GM21528 (cell line): Measurements from ENCODE around the gene HYCC2.
"Not testable (repeated sequence)": the region's sequence is repeated elsewhere in the genome, so short reads cannot be mapped to it uniquely, and the experiment has no call there.

ENCODE experiments used
- ATAC-seq: cut with Tn5 transposase; IDR thresholded peaks from one replicate; pipeline ENCODE4 v1.9.1; 2021; ENCODE audit warnings: mild to moderate bottlenecking, moderate library complexity; ENCODE audit not compliant: unreplicated experiment, low FRiP score

Gene HYCC2

DNA sequence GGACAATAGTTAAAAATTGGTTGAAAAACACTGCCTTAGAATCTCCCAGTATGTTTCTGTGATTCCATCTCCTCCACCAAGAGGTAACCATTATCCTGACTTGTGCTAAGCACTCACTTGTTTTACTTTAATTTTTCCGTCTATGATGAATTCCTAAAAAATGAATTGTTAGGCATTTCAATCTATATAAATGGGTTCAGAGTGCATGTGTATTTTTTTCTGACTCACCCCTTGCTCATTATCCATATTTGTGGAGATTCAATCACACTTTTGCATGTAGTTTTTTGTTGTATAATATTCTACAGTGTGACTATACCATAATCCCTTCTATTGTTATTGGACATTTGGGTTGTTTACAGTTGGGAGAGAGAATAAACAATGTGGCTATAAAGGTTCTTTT is 1.6 kb upstream of the HYCC2 start:
- ATAC-seq, result no peak

DNA sequence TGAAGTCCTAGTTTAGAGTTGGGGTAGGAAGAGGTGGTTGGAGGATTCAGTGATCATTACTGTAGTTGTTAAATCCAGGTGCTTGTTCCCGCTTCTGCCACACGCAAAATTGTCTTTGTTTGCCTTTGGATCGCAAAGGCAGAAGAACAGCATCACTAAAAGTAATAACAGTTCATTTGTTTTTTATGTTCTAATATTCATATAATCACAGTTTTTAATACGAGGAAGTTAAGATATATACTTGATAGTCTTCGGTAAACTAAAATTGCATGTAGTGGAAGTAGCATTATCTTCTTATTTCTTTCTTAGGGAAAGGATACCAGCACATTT is 695 bp upstream of the HYCC2 start:
- ATAC-seq, result peak; percentile 2

DNA sequence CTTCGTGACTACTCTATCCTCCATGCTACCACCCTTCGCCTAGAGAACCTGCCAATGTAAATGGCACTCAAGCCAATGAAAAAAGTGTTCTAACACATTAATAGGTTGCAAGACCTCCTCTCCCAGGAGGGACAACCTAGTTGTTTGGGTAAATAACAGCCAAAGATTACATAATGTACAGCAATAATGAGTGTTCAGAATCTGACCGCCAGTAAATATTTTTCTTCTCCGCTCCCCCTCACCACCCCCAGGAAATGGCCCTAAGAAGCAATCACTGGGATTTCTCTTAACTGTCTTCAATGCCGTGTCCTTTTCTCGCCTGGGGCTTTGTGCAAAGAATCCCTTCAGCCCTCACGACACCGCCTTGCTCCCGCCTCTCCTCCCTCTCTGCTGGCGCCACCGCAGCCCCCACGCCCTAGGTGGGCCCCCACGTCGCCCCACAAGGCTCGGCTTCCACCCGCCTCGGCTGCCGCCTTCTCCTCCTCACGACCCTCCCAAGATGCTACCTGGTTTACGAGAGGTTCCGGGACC is 458 bp downstream of the HYCC2 start:
- ATAC-seq, result peak; percentile 35

DNA sequence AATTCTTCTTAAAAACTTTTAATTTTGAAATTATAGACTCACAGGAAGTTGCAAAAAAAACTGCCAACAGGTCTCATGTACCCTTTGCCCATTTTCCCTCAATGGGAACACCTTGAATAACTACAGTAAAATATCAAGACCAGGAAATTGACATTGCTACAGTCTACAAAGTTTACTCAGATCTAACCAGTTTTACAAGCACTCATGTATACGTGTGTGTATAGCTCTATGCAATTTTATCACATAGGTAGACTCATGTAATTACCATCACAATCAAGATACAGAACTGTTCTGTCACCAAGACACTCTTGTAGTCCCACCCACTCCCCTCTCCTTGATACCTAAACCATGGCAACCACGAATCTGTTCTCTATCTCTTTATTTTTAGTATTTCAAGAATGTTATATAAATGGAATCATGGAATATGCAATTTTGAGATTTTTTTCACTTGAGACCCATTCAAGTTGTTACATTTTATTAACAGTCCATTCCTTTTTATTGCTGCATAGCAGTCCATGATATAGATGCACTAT is 6.6 kb downstream of the HYCC2 start:
- no peak for ATAC-seq

DNA sequence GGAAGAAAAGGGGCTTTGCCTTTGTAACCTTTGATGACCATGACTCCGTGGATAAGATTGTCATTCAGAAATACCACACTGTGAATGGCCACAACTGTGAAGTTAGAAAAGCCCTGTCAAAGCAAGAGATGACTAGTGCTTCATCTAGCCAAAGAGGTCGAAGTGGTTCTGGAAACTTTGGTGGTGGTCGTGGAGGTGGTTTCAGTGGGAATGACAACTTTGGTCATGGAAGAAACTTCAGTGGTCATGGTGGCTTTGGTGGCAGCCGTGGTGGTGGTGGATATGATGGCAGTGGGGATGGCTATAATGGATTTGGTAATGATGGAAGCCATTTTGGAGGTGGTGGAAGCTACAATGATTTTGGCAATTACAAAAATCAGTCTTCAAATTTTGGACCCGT is 8.0 kb downstream of the HYCC2 start:
- not testable (repeated sequence) for ATAC-seq

DNA sequence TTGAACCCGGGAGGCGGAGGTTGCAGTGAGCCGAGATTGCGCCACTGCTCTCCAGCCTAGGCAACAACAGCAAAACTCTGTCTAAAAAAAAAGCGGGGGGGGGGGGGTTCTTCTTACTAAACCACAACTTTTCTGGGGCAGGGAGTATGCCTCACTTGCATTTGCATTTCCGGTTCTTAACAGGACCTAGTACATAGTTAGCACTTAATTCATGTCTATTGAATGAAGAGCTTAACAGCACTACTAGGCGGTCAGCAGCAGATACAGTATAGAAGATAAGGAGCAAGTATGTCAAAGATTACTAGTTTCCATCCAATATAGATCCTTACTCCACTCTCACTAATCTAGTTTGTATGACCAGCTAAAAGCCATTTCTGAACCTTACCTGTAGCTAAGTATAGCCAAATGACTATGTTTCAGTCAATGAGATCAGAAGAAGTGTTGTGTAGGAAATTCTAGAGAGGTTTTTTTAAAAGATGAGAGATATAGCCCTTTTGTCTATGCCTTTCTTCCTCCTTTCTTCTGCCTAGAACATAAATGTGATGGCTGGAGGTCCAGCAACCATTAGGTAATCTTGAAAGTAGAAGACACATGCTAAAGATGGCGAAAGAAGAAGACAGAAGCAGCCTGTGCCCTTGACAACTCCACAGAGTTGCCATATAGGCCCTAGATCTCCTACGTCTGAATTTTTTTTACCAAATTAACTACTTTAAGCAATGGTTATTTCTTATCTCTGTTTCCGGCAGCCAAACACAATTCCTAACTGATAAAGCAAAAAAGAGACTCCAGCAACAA is 11.3 kb downstream of the HYCC2 start:
- ATAC-seq, result no peak

DNA sequence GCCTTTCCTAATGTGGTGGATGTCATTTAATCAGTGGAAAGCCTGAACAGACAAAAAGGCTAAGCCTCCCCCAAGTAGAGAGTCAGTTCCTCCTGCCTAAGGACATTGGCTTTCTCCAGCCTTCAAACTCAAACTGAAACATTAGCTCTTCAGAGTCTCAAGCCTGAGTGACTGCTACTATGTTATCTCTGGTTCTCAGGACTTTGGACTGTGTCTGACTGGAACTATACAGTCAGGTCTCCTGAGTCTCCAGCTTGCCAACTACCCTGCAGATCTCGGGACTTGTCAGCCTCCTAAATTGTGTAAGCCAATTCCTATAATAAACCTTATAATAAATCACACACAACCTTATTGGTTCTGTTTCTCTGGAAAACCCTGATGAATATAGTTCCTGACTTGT is 12.6 kb downstream of the HYCC2 start:
- ATAC-seq, result no peak

DNA sequence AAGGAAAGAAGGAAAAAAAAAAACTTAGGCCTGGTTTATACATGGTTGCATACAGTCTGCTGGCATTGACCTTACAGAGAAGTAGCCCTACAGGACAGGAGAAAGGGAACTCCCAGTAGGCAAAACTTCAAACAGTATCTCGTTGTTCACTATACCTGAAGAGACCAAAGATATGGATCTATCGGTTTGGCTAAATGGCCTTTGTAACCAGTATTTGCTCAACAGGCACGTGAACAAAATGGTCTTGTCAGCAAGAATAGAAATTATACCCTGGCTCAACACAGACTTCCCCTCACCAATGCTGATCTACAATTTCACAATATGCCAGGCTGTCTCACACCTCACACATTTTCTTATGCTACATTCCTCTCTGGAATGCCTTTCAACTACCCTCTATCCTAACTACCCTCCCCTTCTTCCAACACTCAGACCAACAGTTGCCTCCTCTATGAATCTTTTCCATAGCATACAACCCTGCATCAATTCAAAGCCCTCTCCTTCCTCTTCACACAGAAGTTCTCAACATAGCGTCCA is 13.7 kb downstream of the HYCC2 start:
- ATAC-seq, result no peak

DNA sequence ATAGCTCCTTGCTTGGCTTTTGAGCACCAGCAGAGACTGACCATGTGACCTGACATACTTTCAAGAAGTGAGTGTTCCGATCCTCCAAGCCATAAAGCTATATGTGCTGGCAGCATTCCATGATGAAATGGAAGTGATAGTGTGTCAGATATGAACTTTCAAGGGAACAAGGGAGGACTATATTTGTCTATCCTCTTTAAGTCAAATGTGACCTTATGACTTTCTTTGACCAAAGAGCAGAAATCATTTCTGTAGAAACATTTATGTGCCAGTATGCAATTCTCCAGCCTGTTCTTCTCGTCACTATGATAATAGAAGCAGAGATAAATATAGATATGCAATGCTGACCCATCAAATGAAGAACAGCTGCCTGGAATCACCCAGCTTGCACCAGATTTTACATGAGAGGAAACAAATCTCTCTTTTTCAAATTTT is 14.4 kb downstream of the HYCC2 start:
- ATAC-seq, result no peak

DNA sequence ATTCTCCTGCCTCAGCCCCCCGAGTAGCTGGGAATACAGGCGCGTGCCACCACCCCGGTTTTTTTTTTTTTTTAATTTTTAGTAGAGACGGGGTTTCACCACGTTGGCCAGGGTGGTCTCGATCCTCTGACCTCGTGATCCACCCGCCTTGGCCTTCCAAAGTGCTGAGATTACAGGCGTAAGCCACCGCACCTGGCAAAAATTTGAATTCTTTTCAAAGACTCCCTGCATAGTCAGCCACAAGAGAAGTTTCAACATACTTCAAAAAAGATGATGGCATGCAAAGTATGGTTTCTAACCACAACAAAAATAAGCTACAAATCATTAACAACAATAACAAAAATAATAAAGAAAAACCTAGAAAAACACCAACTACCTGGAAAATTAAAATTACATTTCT is 22.0 kb downstream of the HYCC2 start:
- no peak for ATAC-seq

DNA sequence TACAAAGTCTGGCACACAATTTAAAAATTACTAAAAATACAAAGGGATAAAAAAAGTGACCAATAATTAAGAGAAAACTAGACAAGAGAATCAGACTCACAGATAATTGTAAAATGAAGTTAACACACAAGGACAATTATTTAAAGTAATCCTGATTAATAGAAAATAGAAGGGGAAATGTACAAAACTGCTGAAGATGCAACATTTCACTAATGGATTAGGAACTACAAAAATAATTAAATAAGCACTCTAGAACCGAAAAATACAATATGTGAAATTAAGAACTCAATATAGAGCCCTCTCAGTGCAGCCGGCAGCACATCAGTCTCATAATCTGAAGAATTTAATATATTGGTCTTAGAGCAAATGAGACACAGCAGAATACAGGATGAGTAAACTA is 24.6 kb downstream of the HYCC2 start:
- no peak for ATAC-seq

DNA sequence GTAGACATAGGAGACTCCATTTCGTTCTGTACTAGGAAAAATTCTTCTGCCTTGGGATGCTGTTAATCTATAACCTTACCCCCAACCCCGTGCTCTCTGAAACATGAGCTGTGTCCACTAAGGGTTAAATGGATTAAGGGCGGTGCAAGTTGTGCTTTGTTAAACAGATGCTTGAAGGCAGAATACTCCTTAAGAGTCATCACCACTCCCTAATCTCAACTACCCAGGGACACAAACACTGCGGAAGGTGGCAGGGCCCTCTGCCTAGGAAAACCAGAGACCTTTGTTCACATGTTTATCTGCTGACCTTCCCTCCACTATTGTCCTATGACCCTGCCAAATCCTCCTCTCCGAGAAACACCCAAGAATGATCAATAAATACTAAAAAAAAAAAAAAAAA is 28.4 kb downstream of the HYCC2 start:
- ATAC-seq, result not testable (repeated sequence)

DNA sequence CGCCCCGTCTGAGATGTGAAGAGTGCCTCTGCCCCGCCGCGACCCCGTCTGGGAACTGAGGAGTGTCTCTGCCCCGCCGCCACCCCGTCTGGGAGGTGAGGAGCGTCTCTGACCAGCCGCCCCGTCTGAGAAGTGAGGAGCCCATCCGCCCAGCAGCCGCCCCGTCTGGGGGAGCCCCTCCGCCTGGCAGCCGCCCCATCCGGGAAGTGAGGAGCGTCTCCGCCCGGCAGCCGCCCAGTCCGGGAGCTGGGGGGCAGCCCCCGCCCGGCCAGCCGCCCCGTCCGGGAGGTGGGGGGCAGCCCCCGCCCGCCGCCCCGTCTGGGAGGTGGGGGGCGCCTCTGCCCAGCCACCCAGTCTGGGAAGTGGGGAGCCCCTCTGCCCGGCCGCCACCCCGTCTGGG is 29.0 kb downstream of the HYCC2 start:
- ATAC-seq, result not testable (repeated sequence)

DNA sequence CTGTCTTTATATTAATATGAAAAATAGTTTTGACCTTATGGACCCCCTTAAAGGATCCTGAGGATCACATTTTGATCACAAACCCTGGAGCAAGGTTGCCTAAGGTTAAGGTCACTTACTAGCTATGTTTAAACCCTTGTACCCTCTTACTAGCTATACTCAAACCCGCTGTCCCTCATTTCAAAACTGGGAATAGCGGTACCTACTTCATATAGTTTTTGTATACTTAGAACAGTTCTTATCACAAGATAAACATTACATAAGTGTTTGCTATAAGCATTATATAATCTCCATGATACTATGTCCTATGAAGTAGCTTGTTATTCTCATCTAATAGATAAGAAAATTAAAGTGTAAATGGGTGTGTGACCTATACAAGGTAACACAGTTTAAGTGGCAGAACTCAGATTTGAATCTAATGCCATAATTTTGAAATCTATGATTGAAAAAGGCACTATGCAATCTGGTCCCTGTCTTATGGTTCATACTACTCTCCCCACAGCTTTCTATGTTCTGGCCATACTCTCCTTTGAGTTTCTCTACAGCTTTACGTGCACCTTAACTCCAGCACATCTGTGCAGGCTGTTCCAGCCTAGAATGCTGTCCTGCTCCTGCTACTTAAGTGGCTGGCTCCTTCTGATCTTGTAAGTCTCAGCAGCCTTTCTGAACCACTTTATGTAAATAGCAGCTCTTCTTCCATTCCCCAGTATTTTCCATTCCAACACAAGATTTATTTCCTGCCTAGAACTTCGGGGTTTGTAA is 30.4 kb downstream of the HYCC2 start:
- ATAC-seq, result no peak

DNA sequence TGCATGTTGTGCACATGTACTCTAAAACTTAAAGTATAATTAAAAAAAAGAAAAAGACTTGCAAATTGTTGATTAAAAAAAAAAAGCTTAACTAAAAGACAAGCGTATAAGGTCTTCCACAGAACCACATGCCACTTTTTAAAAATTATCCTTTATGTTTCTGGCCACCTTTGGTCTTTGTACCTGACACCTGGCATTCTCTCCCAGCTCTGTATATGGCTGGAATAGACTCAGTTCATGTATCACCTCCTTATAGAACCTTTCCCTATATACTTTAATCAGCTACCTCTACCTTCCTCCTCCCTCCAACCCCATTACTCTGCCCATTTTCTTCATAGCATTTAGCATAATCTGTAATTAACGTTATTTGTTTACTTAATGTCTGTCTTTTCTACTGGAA is 32.6 kb downstream of the HYCC2 start:
- ATAC-seq, result no peak

DNA sequence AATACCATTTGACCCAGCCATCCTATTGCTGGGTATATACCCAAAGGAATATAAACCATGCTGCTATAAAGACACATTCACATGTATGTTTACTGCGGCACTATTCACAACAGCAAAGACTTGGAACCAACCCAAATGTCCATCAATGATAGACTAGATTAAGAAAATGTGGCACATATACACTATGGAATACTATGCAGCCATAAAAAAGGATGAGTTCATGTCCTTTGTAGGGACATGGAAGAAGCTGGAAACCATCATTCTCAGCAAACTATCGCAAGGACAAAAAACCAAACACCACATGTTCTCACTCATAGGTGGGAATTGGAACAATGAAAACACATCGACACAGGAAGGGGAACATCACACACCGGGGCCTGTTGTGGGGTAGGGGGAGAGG is 33.1 kb downstream of the HYCC2 start:
- not testable (repeated sequence) for ATAC-seq

DNA sequence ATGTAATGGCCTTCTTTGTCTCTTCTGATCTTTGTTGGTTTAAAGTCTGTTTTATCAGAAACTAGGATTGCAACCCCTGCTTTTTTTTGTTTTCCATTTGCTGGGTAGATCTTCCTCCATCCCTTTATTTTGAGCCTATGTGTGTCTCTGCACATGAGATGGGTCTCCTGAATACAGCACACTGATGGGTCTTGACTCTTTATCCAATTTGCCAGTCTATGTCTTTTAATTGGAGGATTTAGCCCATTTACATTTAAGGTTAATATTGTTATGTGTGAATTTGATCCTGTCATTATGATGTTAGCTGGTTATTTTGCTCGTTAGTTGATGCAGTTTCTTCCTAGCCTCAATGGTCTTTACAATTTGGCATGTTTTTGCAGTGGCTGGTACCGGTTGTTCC is 37.1 kb downstream of the HYCC2 start:
- not testable (repeated sequence) for ATAC-seq

DNA sequence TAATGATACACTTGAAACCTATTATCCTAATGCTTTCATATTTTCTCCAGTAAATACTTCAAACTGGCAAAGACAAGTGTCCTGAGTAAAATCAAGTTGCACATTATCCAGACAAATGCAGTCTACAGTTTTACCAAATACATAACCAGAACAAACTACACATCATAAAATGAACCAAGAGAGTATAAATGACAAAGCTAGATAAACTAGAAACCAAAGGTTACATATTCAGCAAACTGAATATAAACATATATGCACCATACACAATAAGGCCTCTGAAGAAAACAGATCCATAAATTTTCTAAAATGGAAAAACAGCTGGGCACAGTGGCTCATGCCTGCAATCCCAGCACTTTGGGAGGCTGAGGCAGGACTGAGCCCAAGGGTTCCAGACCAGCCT is 47.0 kb downstream of the HYCC2 start:
- no peak for ATAC-seq

DNA sequence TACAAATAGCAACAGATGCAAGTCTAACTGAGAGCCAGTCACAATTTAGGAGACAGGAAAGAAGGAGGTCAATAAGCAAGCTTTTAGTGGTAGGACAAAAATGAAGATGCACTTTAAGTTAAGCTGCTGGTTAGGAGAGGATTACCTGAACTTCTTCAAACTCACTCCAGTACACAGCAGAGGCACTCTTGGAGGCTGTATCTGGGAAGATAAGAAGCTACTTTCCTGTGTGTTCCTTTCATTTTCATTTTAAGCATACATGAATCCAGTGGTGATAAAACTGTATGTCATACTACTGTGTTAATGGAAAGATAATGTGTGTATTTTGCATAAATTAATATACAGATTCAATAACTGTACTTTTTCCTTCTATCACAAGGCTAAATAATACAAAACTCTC is 49.6 kb downstream of the HYCC2 start:
- ATAC-seq, result no peak
